ENCODE measurements around the gene LDHD.

The LDHD gene

GRCh38 chr16:75079346-75079926 lies 37.1 kb downstream of the LDHD start:
- no peak for DNase-seq

GRCh38 chr16:75078886-75079285 lies 37.7 kb downstream of the LDHD start:
- no peak for DNase-seq

- no peak for DNase-seq
These were observed 40.8 kb downstream of the LDHD start for GRCh38 chr16:75075688-75076268.

GRCh38 chr16:75074920-75075687 lies 41.5 kb downstream of the LDHD start:
- DNase-seq: peak; percentile 84

- no peak for DNase-seq
These were observed 42.2 kb downstream of the LDHD start for GRCh38 chr16:75074304-75074793.

- DNase-seq: no peak
These were observed 42.9 kb downstream of the LDHD start for GRCh38 chr16:75073545-75074303.

GRCh38 chr16:75072239-75072947 lies 44.2 kb downstream of the LDHD start:
- no peak for DNase-seq

- DNase-seq: no peak
These were observed 45.0 kb downstream of the LDHD start for GRCh38 chr16:75071621-75072020.

- no peak for DNase-seq
These were observed 46.4 kb downstream of the LDHD start for GRCh38 chr16:75070012-75070841.

GRCh38 chr16:75068085-75069031 lies 48.2 kb downstream of the LDHD start:
- no peak for DNase-seq

- DNase-seq: no peak
These were observed 49.6 kb downstream of the LDHD start for GRCh38 chr16:75066861-75067447.

GRCh38 chr16:75065521-75066149 lies 50.9 kb downstream of the LDHD start:
- no peak for DNase-seq

GRCh38 chr16:75065149-75065505 lies 51.5 kb downstream of the LDHD start:
- DNase-seq: peak; percentile 57

GRCh38 chr16:75064403-75065148 lies 52.0 kb downstream of the LDHD start:
- DNase-seq: peak; percentile 44

- DNase-seq: no peak
These were observed 53.0 kb downstream of the LDHD start for GRCh38 chr16:75063549-75064088.

GRCh38 chr16:75062976-75063346 lies 53.6 kb downstream of the LDHD start:
- DNase-seq: no peak

GRCh38 chr16:75062135-75062975 lies 54.2 kb downstream of the LDHD start:
- no peak for DNase-seq

All from CD4-positive, alpha-beta T cell treated with Interleukin-17A for 4 hours (primary cell).